ENCODE results near the gene B2M.
"Not testable (repeated sequence)": the region's sequence is repeated elsewhere in the genome, so short reads cannot be mapped to it uniquely, and the experiment has no call there.

B2M gene

GRCh38 chr15:44711096-44711742, at the start of gene B2M, which contains the start of gene PATL2:
Gene B2M, plus strand, starts transcription at chr15:44711517. Its CDS starts 30 bp downstream, at chr15:44711547.
Gene PATL2, minus strand, starts transcription at chr15:44711323. Its CDS starts 34,833 bp downstream, at chr15:44676490.
- DNase-seq (ENCODE audit: low spot score) = peak; percentile 97

- DNase-seq (ENCODE audit: low spot score) = no peak
These were observed 49.7 kb upstream of the B2M start for GRCh38 chr15:44661576-44661975.

GRCh38 chr15:44662478-44663409, 48.6 kb upstream of the B2M start:
- peak; percentile 48 for DNase-seq (ENCODE audit: low spot score)

GRCh38 chr15:44663410-44664308, 47.7 kb upstream of the B2M start, which contains the start of gene SPG11:
Gene SPG11, minus strand, starts transcription at chr15:44663662. Its CDS starts 15 bp downstream, at chr15:44663647.
- peak; percentile 98 for DNase-seq (ENCODE audit: low spot score)

- DNase-seq (ENCODE audit: low spot score) = no peak
These were observed 44.9 kb upstream of the B2M start for GRCh38 chr15:44666210-44667038.

GRCh38 chr15:44667039-44667360, 44.3 kb upstream of the B2M start:
- no peak for DNase-seq (ENCODE audit: low spot score)

GRCh38 chr15:44668921-44669320, 42.4 kb upstream of the B2M start:
- DNase-seq (ENCODE audit: low spot score) = no peak

- DNase-seq (ENCODE audit: low spot score) = no peak
These were observed 41.0 kb upstream of the B2M start for GRCh38 chr15:44670087-44670950.

GRCh38 chr15:44673639-44674038, 37.7 kb upstream of the B2M start:
- DNase-seq (ENCODE audit: low spot score) = no peak

- DNase-seq (ENCODE audit: low spot score) = no peak
These were observed 35.4 kb upstream of the B2M start for GRCh38 chr15:44675911-44676310.

- no peak for DNase-seq (ENCODE audit: low spot score)
These were observed 34.6 kb upstream of the B2M start for GRCh38 chr15:44676676-44677075.

GRCh38 chr15:44682211-44682610, 29.1 kb upstream of the B2M start:
- DNase-seq (ENCODE audit: low spot score) = no peak

GRCh38 chr15:44682809-44683682, 28.3 kb upstream of the B2M start:
- DNase-seq (ENCODE audit: low spot score) = not testable (repeated sequence)

- not testable (repeated sequence) for DNase-seq (ENCODE audit: low spot score)
These were observed 22.0 kb upstream of the B2M start for GRCh38 chr15:44689318-44689717.

- not testable (repeated sequence) for DNase-seq (ENCODE audit: low spot score)
These were observed 21.1 kb upstream of the B2M start for GRCh38 chr15:44690245-44690644.

GRCh38 chr15:44692659-44693058, 18.7 kb upstream of the B2M start:
- no peak for DNase-seq (ENCODE audit: low spot score)

- DNase-seq (ENCODE audit: low spot score) = no peak
These were observed 16.9 kb upstream of the B2M start for GRCh38 chr15:44694416-44694815.

- no peak for DNase-seq (ENCODE audit: low spot score)
These were observed 16.0 kb upstream of the B2M start for GRCh38 chr15:44695294-44695693.

GRCh38 chr15:44697014-44697413, 14.3 kb upstream of the B2M start:
- DNase-seq (ENCODE audit: low spot score) = no peak

Measured in AG08395 (cell line).